Measurements from ENCODE around the gene OSBPL10.

DNA sequence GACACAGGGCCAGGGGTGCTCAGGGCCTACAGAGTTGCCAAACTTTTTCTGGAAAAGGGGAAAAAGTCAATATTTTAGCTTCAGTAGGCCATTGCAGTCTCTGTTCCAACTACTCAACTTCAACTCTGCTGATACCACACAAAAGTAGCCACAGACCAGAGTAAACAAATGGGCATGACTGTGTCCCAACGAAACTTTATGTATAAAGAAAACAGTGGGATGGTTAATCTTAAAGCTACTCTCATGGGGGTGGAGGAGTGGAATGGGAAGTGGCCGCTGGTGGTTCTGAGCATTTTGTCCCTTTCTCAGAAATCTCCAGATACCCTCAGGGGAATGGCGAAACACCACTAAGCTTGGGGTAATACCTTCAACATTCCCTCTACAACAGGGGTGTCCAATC lies 69.9 kb downstream of the OSBPL10 start:
- no peak for TF ChIP-seq POLR2A (IDR thresholded peaks at IDR 0.05)
- TF ChIP-seq, protein P1, sequence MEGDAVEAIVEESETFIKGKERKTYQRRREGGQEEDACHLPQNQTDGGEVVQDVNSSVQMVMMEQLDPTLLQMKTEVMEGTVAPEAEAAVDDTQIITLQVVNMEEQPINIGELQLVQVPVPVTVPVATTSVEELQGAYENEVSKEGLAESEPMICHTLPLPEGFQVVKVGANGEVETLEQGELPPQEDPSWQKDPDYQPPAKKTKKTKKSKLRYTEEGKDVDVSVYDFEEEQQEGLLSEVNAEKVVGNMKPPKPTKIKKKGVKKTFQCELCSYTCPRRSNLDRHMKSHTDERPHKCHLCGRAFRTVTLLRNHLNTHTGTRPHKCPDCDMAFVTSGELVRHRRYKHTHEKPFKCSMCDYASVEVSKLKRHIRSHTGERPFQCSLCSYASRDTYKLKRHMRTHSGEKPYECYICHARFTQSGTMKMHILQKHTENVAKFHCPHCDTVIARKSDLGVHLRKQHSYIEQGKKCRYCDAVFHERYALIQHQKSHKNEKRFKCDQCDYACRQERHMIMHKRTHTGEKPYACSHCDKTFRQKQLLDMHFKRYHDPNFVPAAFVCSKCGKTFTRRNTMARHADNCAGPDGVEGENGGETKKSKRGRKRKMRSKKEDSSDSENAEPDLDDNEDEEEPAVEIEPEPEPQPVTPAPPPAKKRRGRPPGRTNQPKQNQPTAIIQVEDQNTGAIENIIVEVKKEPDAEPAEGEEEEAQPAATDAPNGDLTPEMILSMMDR (IDR thresholded peaks at IDR 0.05) = no peak
- no peak for TF ChIP-seq POLR2AphosphoS5 (IDR thresholded peaks at IDR 0.05)
